Cardiac muscle cell (in vitro differentiated cells and primary cell): ENCODE measurements around the gene GRIN3A. TPM values are rescaled to one million over a fixed set of nuclear protein-coding genes. Genes with fewer than 3 reads are reported as not detected.
"Not testable (repeated sequence)": the region's sequence is repeated elsewhere in the genome, so short reads cannot be mapped to it uniquely, and the experiment has no call there.

Experiments used
- DNase-seq, 2 donors: peaks; one replicate each; pipeline versions ENCODE4 v3.0.0 to v3.0.0-alpha.2; 2010 to 2017; ENCODE audit warnings: low read depth in 1 of 2, low spot score in 1 of 2
- H3K27ac ChIP-seq: fragments of 200-600 bp; sonication (generic); 2 replicates; pipeline ENCODE4 v1.5.1; 2016
- H3K27me3 ChIP-seq: fragments of 200-600 bp; sonication (generic); 2 replicates; pipeline ENCODE4 v1.6.0; 2016; ENCODE audit warnings: control low read depth
- H3K36me3 ChIP-seq: fragments of 200-600 bp; sonication (generic); 2 replicates; pipeline ENCODE4 v1.5.1; 2016; ENCODE audit warnings: control low read depth
- H3K4me1 ChIP-seq: fragments of 200-600 bp; sonication (generic); 2 replicates; pipeline ENCODE4 v1.8.1; 2017; ENCODE audit warnings: low read depth, mild to moderate bottlenecking, mixed run types
- H3K4me3 ChIP-seq: fragments of 200-600 bp; sonication (generic); 2 replicates; pipeline ENCODE4 v1.5.1; 2016; ENCODE audit warnings: mild to moderate bottlenecking
- H3K9me3 ChIP-seq: fragments of 200-600 bp; sonication (generic); 2 replicates; pipeline ENCODE4 v1.5.1; 2017; ENCODE audit warnings: low read depth, mild to moderate bottlenecking, control low read depth
- CTCF ChIP-seq: IDR thresholded peaks from 2 replicates; pipeline ENCODE4 v1.5.1; 2012; ENCODE audit warnings: low read depth, mild to moderate bottlenecking, low read length
- polyA plus RNA-seq: library from polyadenylated mRNA; unstranded; fragments of >200 nt; fragmentation: Nextera tagmentation; extraction: Ambion mirVana; gene quantifications from 2 replicates; pipeline ENCODE4 v1.2.1, GENCODE V29; 2016
- total RNA-seq: library from RNA; depleted of rRNA; stranded (reverse); fragments of >200 nt; gene quantifications from 2 replicates; pipeline ENCODE4 v1.2.3, GENCODE V29; 2016

Gene GRIN3A
- total and polyA plus RNA-seq, 2 experiments from 2014 or later, result not detected

GRCh38 chr9:101590901-101591300, 147.5 kb downstream of the GRIN3A start:
- Histone ChIP-seq H3K27ac (no peak overlapping the region), H3K4me1 (no peaks in the 10 kb centered on the region), H3K9me3 (no peaks in the 10 kb centered on the region), H3K27me3 (no peaks in the 10 kb centered on the region), H3K4me3 (no peak overlapping the region), H3K36me3 (no peaks in the 10 kb centered on the region)
- TF ChIP-seq CTCF, result no peak
- DNase-seq, result no peak

- DNase-seq, H3K4me3 ChIP-seq, H3K9me3 ChIP-seq, H3K27ac ChIP-seq, H3K27me3 ChIP-seq, H3K4me1 ChIP-seq, H3K36me3 ChIP-seq: not testable (repeated sequence)
These were observed 148.4 kb downstream of the GRIN3A start for GRCh38 chr9:101590074-101590473.

GRCh38 chr9:101587332-101588043, 151.0 kb downstream of the GRIN3A start:
- Histone ChIP-seq H3K36me3 (no peaks in the 10 kb centered on the region), H3K4me1 (no peaks in the 10 kb centered on the region), H3K4me3 (no peak overlapping the region), H3K9me3 (no peaks in the 10 kb centered on the region), H3K27ac (no peak overlapping the region), H3K27me3 (no peaks in the 10 kb centered on the region)
- no peak for TF ChIP-seq CTCF
- DNase-seq, result no peak

- H3K27me3 ChIP-seq, result no peaks in the 10 kb centered on the region
- H3K27ac ChIP-seq, result no peak overlapping the region
- no peak for DNase-seq
- no peaks in the 10 kb centered on the region for H3K9me3 ChIP-seq
- no peaks in the 10 kb centered on the region for H3K36me3 ChIP-seq
- no peak for TF ChIP-seq CTCF
- H3K4me3 ChIP-seq, result no peak overlapping the region
- no peaks in the 10 kb centered on the region for H3K4me1 ChIP-seq
These were observed 151.8 kb downstream of the GRIN3A start for GRCh38 chr9:101586651-101587050.

GRCh38 chr9:101585740-101586139, 152.7 kb downstream of the GRIN3A start:
- TF ChIP-seq CTCF, result no peak
- no peak overlapping the region for H3K27ac ChIP-seq
- no peaks in the 10 kb centered on the region for H3K9me3 ChIP-seq
- no peak overlapping the region for H3K4me3 ChIP-seq
- DNase-seq, result no peak
- H3K27me3 ChIP-seq, result no peaks in the 10 kb centered on the region
- no peaks in the 10 kb centered on the region for H3K4me1 ChIP-seq
- no peaks in the 10 kb centered on the region for H3K36me3 ChIP-seq

- H3K4me3 ChIP-seq, result no peak overlapping the region
- no peaks in the 10 kb centered on the region for H3K36me3 ChIP-seq
- DNase-seq, result no peak
- H3K27me3 ChIP-seq, result no peaks in the 10 kb centered on the region
- H3K27ac ChIP-seq, result no peak overlapping the region
- no peak for TF ChIP-seq CTCF
- no peaks in the 10 kb centered on the region for H3K4me1 ChIP-seq
- no peaks in the 10 kb centered on the region for H3K9me3 ChIP-seq
These were observed 155.9 kb downstream of the GRIN3A start for GRCh38 chr9:101582553-101582952.
